Osteoblast (primary cell): ENCODE measurements around the gene DENND1A. TPM values are rescaled to one million over a fixed set of nuclear protein-coding genes. Genes with fewer than 3 reads are reported as not detected.

ENCODE experiments used
- DNase-seq: peaks from one replicate; pipeline ENCODE4 v3.0.0; 2011; ENCODE audit warnings: low spot score, mixed read lengths; ENCODE audit not compliant: insufficient read length; ENCODE audit errors: missing footprints
- H2AFZ ChIP-seq: 2 replicates; pipeline ENCODE4 v1.6.0; 2011; ENCODE audit warnings: mild to moderate bottlenecking, low read length
- H3K27ac ChIP-seq: 2 replicates; pipeline ENCODE4 v1.5.1; 2011; ENCODE audit warnings: mild to moderate bottlenecking, low read depth, low read length, moderate library complexity
- H3K27me3 ChIP-seq: 2 replicates; pipeline ENCODE4 v1.6.0; 2012; ENCODE audit warnings: mild to moderate bottlenecking, control low read depth, inconsistent platforms, low read length, moderate library complexity; ENCODE audit not compliant: insufficient read depth
- H3K36me3 ChIP-seq: 2 replicates; pipeline ENCODE4 v1.5.1; 2011; ENCODE audit warnings: mild to moderate bottlenecking, low read length, control low read depth, moderate library complexity; ENCODE audit not compliant: insufficient read depth
- H3K4me1 ChIP-seq: 2 replicates; pipeline ENCODE4 v1.5.1; 2011; ENCODE audit warnings: mild to moderate bottlenecking, low read length, control low read depth, moderate library complexity; ENCODE audit not compliant: insufficient read depth
- H3K4me2 ChIP-seq: 2 replicates; pipeline ENCODE4 v1.6.0; 2011; ENCODE audit warnings: mild to moderate bottlenecking, low read length; ENCODE audit not compliant: insufficient read depth
- H3K4me3 ChIP-seq: fragments of 200-600 bp; sonication (generic); 3 replicates; pipeline ENCODE4 v1.5.1; 2012; ENCODE audit warnings: mild to moderate bottlenecking, low read length, inconsistent platforms; ENCODE audit not compliant: insufficient read depth
- H3K79me2 ChIP-seq: 2 replicates; pipeline ENCODE4 v1.6.0; 2012; ENCODE audit warnings: mild to moderate bottlenecking, low read length, control low read depth, inconsistent platforms; ENCODE audit not compliant: insufficient read depth
- H3K9me3 ChIP-seq: 2 replicates; pipeline ENCODE4 v1.5.1; 2011; ENCODE audit warnings: low read depth, low read length, control low read depth
- H4K20me1 ChIP-seq: 2 replicates; pipeline ENCODE4 v1.6.0; 2012; ENCODE audit warnings: mild to moderate bottlenecking, low read length, control low read depth; ENCODE audit not compliant: insufficient read depth
- total RNA-seq: library from RNA; depleted of rRNA; stranded (reverse); fragments of >200 nt; gene quantifications from 2 replicates; pipeline ENCODE4 v1.2.3, GENCODE V29; 2012
- TF ChIP-seq, protein P1 (sequence below): IDR thresholded peaks from 2 replicates; pipeline ENCODE4 v1.5.1; 2011; ENCODE audit warnings: mild to moderate bottlenecking, low read depth, low read length, moderate library complexity; ENCODE audit errors: extremely low read depth

DENND1A gene
- total RNA-seq, 1 donor = 14.1 TPM

DNA sequence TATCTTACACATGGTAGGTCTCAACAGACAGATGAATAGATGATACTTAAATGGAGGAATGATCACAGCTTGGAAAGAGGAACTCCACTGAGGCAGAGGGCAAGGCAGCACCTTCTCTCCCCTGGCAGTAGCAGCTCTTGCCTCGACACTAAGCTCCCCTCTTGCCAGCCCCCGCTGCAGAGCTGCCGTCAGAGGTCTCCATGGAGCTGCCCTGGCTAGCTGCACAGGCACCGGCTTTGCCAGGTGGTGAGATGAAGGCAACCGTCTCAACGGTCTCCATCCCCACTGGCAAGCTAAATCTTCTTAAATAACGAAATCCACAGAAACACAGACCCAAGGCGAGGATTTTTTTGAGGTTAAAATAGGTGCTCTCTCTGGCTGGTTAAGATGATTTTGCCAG, 492.7 kb downstream of the DENND1A start:
- Histone ChIP-seq H2AFZ (no peak overlapping the region), H3K27me3 (no peaks in the 10 kb centered on the region), H4K20me1 (no peaks in the 10 kb centered on the region), H3K36me3 (no peaks in the 10 kb centered on the region), H3K4me1 (no peaks in the 10 kb centered on the region), H3K4me3 (no peak overlapping the region), H3K79me2 (no peaks in the 10 kb centered on the region), H3K9me3 (no peaks in the 10 kb centered on the region), H3K4me2 (no peak overlapping the region), H3K27ac (no peak overlapping the region)
- TF ChIP-seq, protein P1, sequence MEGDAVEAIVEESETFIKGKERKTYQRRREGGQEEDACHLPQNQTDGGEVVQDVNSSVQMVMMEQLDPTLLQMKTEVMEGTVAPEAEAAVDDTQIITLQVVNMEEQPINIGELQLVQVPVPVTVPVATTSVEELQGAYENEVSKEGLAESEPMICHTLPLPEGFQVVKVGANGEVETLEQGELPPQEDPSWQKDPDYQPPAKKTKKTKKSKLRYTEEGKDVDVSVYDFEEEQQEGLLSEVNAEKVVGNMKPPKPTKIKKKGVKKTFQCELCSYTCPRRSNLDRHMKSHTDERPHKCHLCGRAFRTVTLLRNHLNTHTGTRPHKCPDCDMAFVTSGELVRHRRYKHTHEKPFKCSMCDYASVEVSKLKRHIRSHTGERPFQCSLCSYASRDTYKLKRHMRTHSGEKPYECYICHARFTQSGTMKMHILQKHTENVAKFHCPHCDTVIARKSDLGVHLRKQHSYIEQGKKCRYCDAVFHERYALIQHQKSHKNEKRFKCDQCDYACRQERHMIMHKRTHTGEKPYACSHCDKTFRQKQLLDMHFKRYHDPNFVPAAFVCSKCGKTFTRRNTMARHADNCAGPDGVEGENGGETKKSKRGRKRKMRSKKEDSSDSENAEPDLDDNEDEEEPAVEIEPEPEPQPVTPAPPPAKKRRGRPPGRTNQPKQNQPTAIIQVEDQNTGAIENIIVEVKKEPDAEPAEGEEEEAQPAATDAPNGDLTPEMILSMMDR = no peak
- DNase-seq = no peak

DNA sequence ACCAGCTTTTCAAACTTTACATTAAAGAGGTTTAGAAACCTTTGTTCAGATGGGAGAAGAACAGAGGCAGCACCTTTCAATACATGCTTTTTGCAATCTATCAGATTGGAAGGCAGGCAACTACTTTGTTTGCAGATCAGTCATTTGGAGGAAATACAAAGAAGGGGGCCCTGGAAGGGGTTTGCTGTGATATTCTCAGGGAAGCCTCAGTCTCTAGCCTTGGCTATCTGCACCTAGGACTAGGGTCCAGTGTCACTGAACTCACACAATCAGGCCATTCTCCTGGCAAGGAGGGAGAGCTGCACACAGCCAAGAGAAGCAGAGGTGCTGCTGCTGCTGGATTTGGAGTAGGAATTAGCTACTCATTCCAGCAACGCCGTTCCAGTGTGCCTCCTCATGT, 494.5 kb downstream of the DENND1A start:
- Histone ChIP-seq H3K27me3 (no peaks in the 10 kb centered on the region), H3K36me3 (no peaks in the 10 kb centered on the region)
- TF ChIP-seq, protein P1 = no peak

GRCh38 chr9:123434619-123435240, 495.2 kb downstream of the DENND1A start:
- H3K4me1 ChIP-seq = no peaks in the 10 kb centered on the region
- H3K79me2 ChIP-seq = no peaks in the 10 kb centered on the region
- no peak overlapping the region for H2AFZ ChIP-seq
- H3K4me3 ChIP-seq = no peak overlapping the region
- DNase-seq = no peak
- no peaks in the 10 kb centered on the region for H3K36me3 ChIP-seq
- no peak overlapping the region for H3K4me2 ChIP-seq
- H3K27me3 ChIP-seq = no peaks in the 10 kb centered on the region
- H3K9me3 ChIP-seq = no peaks in the 10 kb centered on the region
- no peak overlapping the region for H3K27ac ChIP-seq
- TF ChIP-seq, protein P1 = peak; percentile 25
- no peaks in the 10 kb centered on the region for H4K20me1 ChIP-seq

More for the DNA sequence above, 494.5 kb downstream of the DENND1A start:
- no peaks in the 10 kb centered on the region for H3K9me3 ChIP-seq
- no peak for DNase-seq
- H3K4me1 ChIP-seq = no peaks in the 10 kb centered on the region
- no peak overlapping the region for H3K4me3 ChIP-seq
- no peak overlapping the region for H2AFZ ChIP-seq
- H4K20me1 ChIP-seq = no peaks in the 10 kb centered on the region
- H3K27ac ChIP-seq = no peak overlapping the region
- no peak overlapping the region for H3K4me2 ChIP-seq
- H3K79me2 ChIP-seq = no peaks in the 10 kb centered on the region

DNA sequence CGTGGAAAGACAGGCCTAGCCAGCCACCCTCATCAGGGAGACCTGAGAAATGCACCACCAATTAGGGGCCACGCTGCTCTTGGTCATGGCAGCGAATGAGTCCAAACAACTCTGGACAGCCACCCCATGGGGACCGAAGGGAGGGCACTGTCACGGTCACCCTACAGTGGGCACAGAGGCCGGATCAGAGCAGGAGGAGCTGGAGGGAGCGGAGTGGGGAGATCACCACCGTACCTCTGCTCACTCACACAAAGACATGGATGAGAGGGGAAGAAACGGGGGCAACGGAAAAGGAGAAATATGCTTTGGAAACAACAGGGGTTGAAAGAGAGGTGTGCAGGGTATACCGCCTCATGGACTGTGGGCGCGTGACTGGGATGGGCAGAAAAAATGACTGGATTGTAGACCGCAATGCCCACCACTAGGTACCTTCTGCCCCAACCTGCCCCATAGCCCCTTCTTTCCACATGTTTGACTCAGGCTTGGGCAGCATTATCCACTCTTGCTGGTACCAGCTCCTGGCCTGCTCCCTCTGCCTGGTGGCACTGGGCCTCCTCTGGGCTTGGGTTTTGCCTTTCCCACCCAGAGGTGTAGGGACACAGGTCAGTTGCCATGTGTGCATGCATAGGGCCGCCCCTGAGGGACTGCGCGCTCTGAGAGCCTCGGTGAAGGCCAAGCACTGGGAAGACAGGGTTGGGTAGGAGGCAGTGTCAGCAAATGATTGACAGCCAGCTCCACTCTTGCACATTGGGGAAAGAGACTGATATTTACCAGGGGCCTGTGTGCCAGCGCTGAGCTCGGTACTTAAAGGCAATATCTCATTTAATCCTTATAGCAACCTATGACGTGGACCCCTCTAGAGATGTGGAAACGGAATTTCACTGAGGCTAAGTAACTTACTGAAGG, 497.3 kb downstream of the DENND1A start:
- no peak overlapping the region for H3K27ac ChIP-seq
- no peaks in the 10 kb centered on the region for H3K4me1 ChIP-seq
- no peak overlapping the region for H3K4me3 ChIP-seq
- DNase-seq = no peak
- H2AFZ ChIP-seq = no peak overlapping the region
- TF ChIP-seq, protein P1 = no peak
- H3K79me2 ChIP-seq = no peaks in the 10 kb centered on the region
- H3K36me3 ChIP-seq = no peaks in the 10 kb centered on the region
- no peaks in the 10 kb centered on the region for H4K20me1 ChIP-seq
- no peaks in the 10 kb centered on the region for H3K9me3 ChIP-seq
- no peak overlapping the region for H3K4me2 ChIP-seq
- no peaks in the 10 kb centered on the region for H3K27me3 ChIP-seq
